Natural killer cell (primary cell): ENCODE data around the gene KIF6. TPM values are rescaled to one million over a fixed set of nuclear protein-coding genes. Genes with fewer than 3 reads are reported as not detected.

ENCODE experiments used
- ATAC-seq, 3 donors: fragments of 150-1000 bp in 2 of 3; fragments of 200-7000 bp in 1 of 3; cut with Tn5 transposase; 1 replicate in 1 of 3; 2 replicates in 2 of 3; pipeline ENCODE4 v1.10.0; 2021; ENCODE audit warnings: mild to moderate bottlenecking in 2 of 3, moderate library complexity in 2 of 3
- DNase-seq, 2 donors: peaks; one replicate each; pipeline versions ENCODE4 v3.0.0 to v3.0.0-alpha.2; 2013 to 2021; ENCODE audit warnings: mixed read lengths in 1 of 2
- H3K27ac ChIP-seq: one replicate; pipeline ENCODE4 v1.5.1; 2013; ENCODE audit warnings: mild to moderate bottlenecking, low read length
- H3K27me3 ChIP-seq: one replicate; pipeline ENCODE4 v1.6.1; 2013; ENCODE audit warnings: low read length; ENCODE audit not compliant: control insufficient read depth, insufficient read depth
- H3K36me3 ChIP-seq: one replicate; pipeline ENCODE4 v1.6.1; 2013; ENCODE audit warnings: low read length; ENCODE audit not compliant: control insufficient read depth, insufficient read depth
- H3K4me1 ChIP-seq: one replicate; pipeline ENCODE4 v1.6.1; 2013; ENCODE audit warnings: low read length; ENCODE audit not compliant: control insufficient read depth, insufficient read depth
- H3K4me3 ChIP-seq: one replicate; pipeline ENCODE4 v1.5.1; 2013; ENCODE audit warnings: low read length
- H3K9me3 ChIP-seq: one replicate; pipeline ENCODE4 v1.6.1; 2013; ENCODE audit warnings: low read length; ENCODE audit not compliant: control insufficient read depth, insufficient read depth
- H3K27ac Mint-ChIP-seq, 2 donors: one replicate each; pipeline ENCODE4 v1.8.0; 2022; ENCODE audit warnings: mild to moderate bottlenecking in 2 of 2, mixed read lengths in 2 of 2, moderate library complexity in 1 of 2
- H3K27me3 Mint-ChIP-seq, 2 donors: one replicate each; pipeline ENCODE4 v1.8.0; 2022; ENCODE audit warnings: low read depth in 2 of 2, mixed read lengths in 2 of 2
- H3K36me3 Mint-ChIP-seq: one replicate; pipeline ENCODE4 v1.8.0; 2022; ENCODE audit warnings: mixed read lengths
- H3K4me1 Mint-ChIP-seq, 2 donors: one replicate each; pipeline ENCODE4 v1.8.0; 2022; ENCODE audit warnings: mixed read lengths in 2 of 2
- H3K4me3 Mint-ChIP-seq: one replicate; pipeline ENCODE4 v1.8.0; 2022; ENCODE audit warnings: mild to moderate bottlenecking, moderate library complexity, mixed read lengths
- H3K9me3 Mint-ChIP-seq, 2 donors: one replicate each; pipeline ENCODE4 v1.8.0; 2022; ENCODE audit warnings: mixed read lengths in 2 of 2
- WGBS: methylation state at CpG from one replicate; pipeline ENCODE4 v1.1.7; 2013; ENCODE audit warnings: missing lambda C conversion rate; ENCODE audit not compliant: insufficient coverage; 5-methylcytosine and 5-hydroxymethylcytosine counted together
- intact Hi-C: fragments of 100-400 bp; cut with micrococcal nuclease; formaldehyde crosslinking; loops from one replicate; pipeline ENCODE4 v1.14.2; 2022
- total RNA-seq, 4 donors: library from RNA; stranded (reverse); fragments of 120-200 nt in 1 of 4; gene quantifications; one replicate each; pipeline versions ENCODE4 v1.2.3 to v1.2.4, GENCODE V29; 2013 to 2022
- TF ChIP-seq, protein P1 (sequence below): fragments of 200-600 bp; IDR thresholded peaks from one replicate; pipeline ENCODE4 v1.8.0; 2022; ENCODE audit warnings: antibody characterized with exemption

The KIF6 gene
- total RNA-seq, 3 donors from 2014 or later (not counting 1 experiment from before 2014, with no cell fraction given): not detected

GRCh38 chr6:39341352-39341751, 383.9 kb downstream of the KIF6 start:
- Mint-ChIP-seq H3K4me1 (peaks cover 35 to 43% of the 10 kb centered on the region in 2 donors), H3K9me3 (no peaks in the 10 kb centered on the region), H3K4me3 (no peak overlapping the region), H3K27ac (no peak overlapping the region), H3K27me3 (no peaks in the 10 kb centered on the region), H3K36me3 (no peaks in the 10 kb centered on the region)
- Histone ChIP-seq H3K4me3 (no peak overlapping the region), H3K27me3 (no peaks in the 10 kb centered on the region), H3K36me3 (no peaks in the 10 kb centered on the region), H3K4me1 (peaks cover 47% of the 10 kb centered on the region), H3K27ac (no peak overlapping the region), H3K9me3 (no peaks in the 10 kb centered on the region)
- ATAC-seq (no peak), DNase-seq (no peak)
- WGBS: 72% methylated on average over 3 of the region's 3 CpGs
- intact Hi-C loops: no loop called here
- TF ChIP-seq, protein P1, sequence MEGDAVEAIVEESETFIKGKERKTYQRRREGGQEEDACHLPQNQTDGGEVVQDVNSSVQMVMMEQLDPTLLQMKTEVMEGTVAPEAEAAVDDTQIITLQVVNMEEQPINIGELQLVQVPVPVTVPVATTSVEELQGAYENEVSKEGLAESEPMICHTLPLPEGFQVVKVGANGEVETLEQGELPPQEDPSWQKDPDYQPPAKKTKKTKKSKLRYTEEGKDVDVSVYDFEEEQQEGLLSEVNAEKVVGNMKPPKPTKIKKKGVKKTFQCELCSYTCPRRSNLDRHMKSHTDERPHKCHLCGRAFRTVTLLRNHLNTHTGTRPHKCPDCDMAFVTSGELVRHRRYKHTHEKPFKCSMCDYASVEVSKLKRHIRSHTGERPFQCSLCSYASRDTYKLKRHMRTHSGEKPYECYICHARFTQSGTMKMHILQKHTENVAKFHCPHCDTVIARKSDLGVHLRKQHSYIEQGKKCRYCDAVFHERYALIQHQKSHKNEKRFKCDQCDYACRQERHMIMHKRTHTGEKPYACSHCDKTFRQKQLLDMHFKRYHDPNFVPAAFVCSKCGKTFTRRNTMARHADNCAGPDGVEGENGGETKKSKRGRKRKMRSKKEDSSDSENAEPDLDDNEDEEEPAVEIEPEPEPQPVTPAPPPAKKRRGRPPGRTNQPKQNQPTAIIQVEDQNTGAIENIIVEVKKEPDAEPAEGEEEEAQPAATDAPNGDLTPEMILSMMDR: no peak

DNA sequence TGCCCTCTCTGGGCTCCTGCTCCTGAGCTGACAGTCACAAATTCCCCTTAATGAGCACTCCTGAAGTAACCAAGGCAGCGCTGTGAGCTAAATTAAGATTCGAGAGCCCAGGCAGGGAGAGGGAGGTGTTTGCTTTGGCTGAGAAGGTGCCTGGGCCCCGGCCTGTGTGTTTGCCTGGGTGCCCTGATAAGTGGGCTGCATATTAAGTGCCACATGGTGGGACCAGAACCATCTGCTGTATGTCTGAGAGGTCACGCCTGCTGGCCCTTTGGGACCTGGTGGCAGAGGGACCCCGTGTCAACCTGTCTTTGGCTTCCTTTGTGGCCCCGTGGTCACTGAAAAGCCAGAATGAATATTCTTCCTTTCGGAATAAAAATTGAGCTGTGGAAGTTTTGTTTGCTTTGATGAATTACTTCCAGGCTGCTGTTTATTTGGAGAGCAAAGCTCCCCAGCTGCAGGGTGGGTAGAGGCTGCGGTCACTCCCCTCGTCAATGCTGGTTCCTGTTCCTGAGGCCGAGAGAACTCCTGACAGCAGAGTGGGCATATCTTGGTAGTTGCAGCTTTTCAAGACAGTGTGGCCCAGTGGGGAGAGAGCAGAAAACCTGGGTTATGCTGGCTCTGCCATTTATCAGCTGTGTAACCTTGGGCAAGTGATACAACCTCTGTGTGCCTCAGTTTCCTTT, 385.2 kb downstream of the KIF6 start:
- Histone ChIP-seq H3K9me3 (no peaks in the 10 kb centered on the region), H3K4me3 (no peak overlapping the region), H3K4me1 (peaks cover 61% of the 10 kb centered on the region), H3K27ac (no peak overlapping the region), H3K27me3 (no peaks in the 10 kb centered on the region), H3K36me3 (no peaks in the 10 kb centered on the region)
- no peaks in the 10 kb centered on the region for H3K9me3 Mint-ChIP-seq
- TF ChIP-seq, protein P1: no peak
- whole genome bisulfite sequencing: 44% methylated on average over 10 of the region's 10 CpGs
- peaks cover 47 to 57% of the 10 kb centered on the region in 2 donors for H3K4me1 Mint-ChIP-seq
- H3K27me3 Mint-ChIP-seq: no peaks in the 10 kb centered on the region
- DNase-seq: no peak
- H3K4me3 Mint-ChIP-seq: no peak overlapping the region
- no peaks in the 10 kb centered on the region for H3K36me3 Mint-ChIP-seq
- ATAC-seq: no peak
- H3K27ac Mint-ChIP-seq: no peak overlapping the region
- intact Hi-C loops: no loop called here

GRCh38 chr6:39339096-39339867, 385.9 kb downstream of the KIF6 start:
- Histone ChIP-seq H3K27me3 (no peaks in the 10 kb centered on the region), H3K36me3 (no peaks in the 10 kb centered on the region), H3K27ac (no peak overlapping the region), H3K4me3 (no peak overlapping the region), H3K4me1 (peaks cover 64% of the 10 kb centered on the region), H3K9me3 (no peaks in the 10 kb centered on the region)
- H3K27me3 Mint-ChIP-seq: no peaks in the 10 kb centered on the region
- ATAC-seq: no peak
- intact Hi-C loops: no loop called here
- H3K4me1 Mint-ChIP-seq: peaks cover 52 to 56% of the 10 kb centered on the region in 2 donors
- H3K4me3 Mint-ChIP-seq: no peak overlapping the region
- H3K9me3 Mint-ChIP-seq: no peaks in the 10 kb centered on the region
- DNase-seq: no peak
- TF ChIP-seq, protein P1: no peak
- no peak overlapping the region for H3K27ac Mint-ChIP-seq
- H3K36me3 Mint-ChIP-seq: no peaks in the 10 kb centered on the region
- 80% methylated on average over 9 of the region's 9 CpGs for WGBS
